SK-N-DZ (cell line): ENCODE data around the gene NOTCH1.
"Not testable (repeated sequence)": the region's sequence is repeated elsewhere in the genome, so short reads cannot be mapped to it uniquely, and the experiment has no call there.

Experiments used
- DNase-seq: peaks from one replicate; pipeline ENCODE4 v3.0.0-alpha.2; 2015; ENCODE audit warnings: low spot score

NOTCH1 gene

GRCh38 chr9:136564379-136564988 lies 18.6 kb upstream of the NOTCH1 start:
- no peak for DNase-seq

GRCh38 chr9:136563646-136564325 lies 17.9 kb upstream of the NOTCH1 start:
- DNase-seq: no peak

- DNase-seq: no peak
These were observed 17.1 kb upstream of the NOTCH1 start for GRCh38 chr9:136562746-136563495.

GRCh38 chr9:136561779-136562178 lies 15.9 kb upstream of the NOTCH1 start:
- no peak for DNase-seq

- DNase-seq: no peak
These were observed 14.7 kb upstream of the NOTCH1 start for GRCh38 chr9:136560586-136560985.

GRCh38 chr9:136559371-136559770 lies 13.5 kb upstream of the NOTCH1 start:
- DNase-seq: not testable (repeated sequence)

- DNase-seq: not testable (repeated sequence)
These were observed 13.0 kb upstream of the NOTCH1 start for GRCh38 chr9:136558846-136559245.

- no peak for DNase-seq
These were observed 12.5 kb upstream of the NOTCH1 start for GRCh38 chr9:136558373-136558772.

- DNase-seq: no peak
These were observed 11.2 kb upstream of the NOTCH1 start for GRCh38 chr9:136557036-136557435.

- no peak for DNase-seq
These were observed 10.3 kb upstream of the NOTCH1 start for GRCh38 chr9:136556166-136556565.

GRCh38 chr9:136554870-136555269 lies 9.0 kb upstream of the NOTCH1 start:
- no peak for DNase-seq

- DNase-seq: no peak
These were observed 7.7 kb upstream of the NOTCH1 start for GRCh38 chr9:136553581-136553980.

GRCh38 chr9:136552117-136552703 lies 6.4 kb upstream of the NOTCH1 start:
- DNase-seq: no peak

- DNase-seq: no peak
These were observed 5.7 kb upstream of the NOTCH1 start for GRCh38 chr9:136551401-136552116.

- no peak for DNase-seq
These were observed 4.8 kb upstream of the NOTCH1 start for GRCh38 chr9:136550439-136551289.

GRCh38 chr9:136549010-136549980 lies 3.4 kb upstream of the NOTCH1 start:
- DNase-seq: no peak

GRCh38 chr9:136547508-136548215 lies 1.8 kb upstream of the NOTCH1 start:
- DNase-seq: no peak

- DNase-seq: no peak
These were observed 1.1 kb upstream of the NOTCH1 start for GRCh38 chr9:136546697-136547501.
